ENCODE data around the gene ADGRV1. TPM values are rescaled to one million over a fixed set of nuclear protein-coding genes. Genes with fewer than 3 reads are reported as not detected.
"Not testable (repeated sequence)": the region's sequence is repeated elsewhere in the genome, so short reads cannot be mapped to it uniquely, and the experiment has no call there.

ADGRV1 gene
- polyA plus RNA-seq, 3 donors, result 8.4 to 12.8 (median 12.4) TPM

- DNase-seq (ENCODE audit: extremely low read depth in 1 of 11, low read depth in 9 of 11, low spot score in 4 of 11), result no peak
These were observed 286.3 kb downstream of the ADGRV1 start for GRCh38 chr5:90844931-90845330.

- DNase-seq (ENCODE audit: extremely low read depth in 1 of 11, low read depth in 9 of 11, low spot score in 4 of 11), result no peak
These were observed 287.3 kb downstream of the ADGRV1 start for GRCh38 chr5:90845723-90846554.

GRCh38 chr5:90847606-90848005, 289.0 kb downstream of the ADGRV1 start:
- not testable (repeated sequence) for DNase-seq (ENCODE audit: extremely low read depth in 1 of 11, low read depth in 9 of 11, low spot score in 4 of 11)

GRCh38 chr5:90849939-90850338, 291.3 kb downstream of the ADGRV1 start:
- no peak for DNase-seq (ENCODE audit: extremely low read depth in 1 of 11, low read depth in 9 of 11, low spot score in 4 of 11)

GRCh38 chr5:90852531-90852930, 293.9 kb downstream of the ADGRV1 start:
- no peak for DNase-seq (ENCODE audit: extremely low read depth in 1 of 11, low read depth in 9 of 11, low spot score in 4 of 11)

- DNase-seq (ENCODE audit: extremely low read depth in 1 of 11, low read depth in 9 of 11, low spot score in 4 of 11), result no peak
These were observed 295.2 kb downstream of the ADGRV1 start for GRCh38 chr5:90853750-90854149.

GRCh38 chr5:90854169-90854568, 295.6 kb downstream of the ADGRV1 start:
- no peak for DNase-seq (ENCODE audit: extremely low read depth in 1 of 11, low read depth in 9 of 11, low spot score in 4 of 11)

GRCh38 chr5:90855296-90856010, 296.9 kb downstream of the ADGRV1 start:
- DNase-seq (ENCODE audit: extremely low read depth in 1 of 11, low read depth in 9 of 11, low spot score in 4 of 11), result no peak

GRCh38 chr5:90861843-90862586, 303.4 kb downstream of the ADGRV1 start:
- DNase-seq (ENCODE audit: extremely low read depth in 1 of 11, low read depth in 9 of 11, low spot score in 4 of 11), result no peak

GRCh38 chr5:90865180-90865579, 306.6 kb downstream of the ADGRV1 start:
- no peak for DNase-seq (ENCODE audit: extremely low read depth in 1 of 11, low read depth in 9 of 11, low spot score in 4 of 11)

GRCh38 chr5:90866333-90866732, 307.7 kb downstream of the ADGRV1 start:
- DNase-seq (ENCODE audit: extremely low read depth in 1 of 11, low read depth in 9 of 11, low spot score in 4 of 11), result peak in 2 of 11 donors; percentile 9 to 20

- DNase-seq (ENCODE audit: extremely low read depth in 1 of 11, low read depth in 9 of 11, low spot score in 4 of 11), result no peak
These were observed 308.5 kb downstream of the ADGRV1 start for GRCh38 chr5:90866915-90867731.

GRCh38 chr5:90868799-90869198, 310.2 kb downstream of the ADGRV1 start:
- DNase-seq (ENCODE audit: extremely low read depth in 1 of 11, low read depth in 9 of 11, low spot score in 4 of 11), result no peak

GRCh38 chr5:90871391-90871991, 312.9 kb downstream of the ADGRV1 start:
- no peak for DNase-seq (ENCODE audit: extremely low read depth in 1 of 11, low read depth in 9 of 11, low spot score in 4 of 11)

- DNase-seq (ENCODE audit: extremely low read depth in 1 of 11, low read depth in 9 of 11, low spot score in 4 of 11), result no peak
These were observed 314.5 kb downstream of the ADGRV1 start for GRCh38 chr5:90873033-90873517.

GRCh38 chr5:90874066-90874465, 315.5 kb downstream of the ADGRV1 start:
- no peak for DNase-seq (ENCODE audit: extremely low read depth in 1 of 11, low read depth in 9 of 11, low spot score in 4 of 11)

- no peak for DNase-seq (ENCODE audit: extremely low read depth in 1 of 11, low read depth in 9 of 11, low spot score in 4 of 11)
These were observed 316.9 kb downstream of the ADGRV1 start for GRCh38 chr5:90875456-90875855.

GRCh38 chr5:90876366-90876765, 317.8 kb downstream of the ADGRV1 start:
- DNase-seq (ENCODE audit: extremely low read depth in 1 of 11, low read depth in 9 of 11, low spot score in 4 of 11), result no peak
